Adrenal gland (tissue), 5 donors: ENCODE results near the gene MAD1L1.

ENCODE experiments used
- CTCF ChIP-seq, 6 experiments: fragments of 450-650 bp in 4 of 6; fragments of 200-600 bp in 2 of 6; sonication (generic) in 1 of 6; IDR thresholded peaks; 1 replicate in 5 of 6; 2 replicates in 1 of 6; pipeline versions ENCODE4 v1.5.1 to v1.8.0; 2016 to 2021; ENCODE audit warnings: antibody characterized with exemption in 6 of 6, mild to moderate bottlenecking in 2 of 6, moderate library complexity in 1 of 6
- POLR2A ChIP-seq, 2 donors: fragments of 450-650 bp; IDR thresholded peaks; one replicate each; pipeline ENCODE4 v1.6.1; 2017; ENCODE audit warnings: antibody characterized with exemption in 2 of 2, mild to moderate bottlenecking in 2 of 2, moderate library complexity in 1 of 2
- donor health status: DM: no; HTN: no; CAD: no.

GRCh38 chr7:2106440-2106839 lies 126.3 kb downstream of the MAD1L1 start:
- TF ChIP-seq CTCF (IDR thresholded peaks at IDR 0.05) (no peak), POLR2A (IDR thresholded peaks at IDR 0.05) (no peak)
